Mucosa of descending colon (tissue), 3 donors: Measurements from ENCODE around the gene SPO11. TPM values are rescaled to one million over a fixed set of nuclear protein-coding genes. Genes with fewer than 3 reads are reported as not detected.

Source experiments
- ATAC-seq: fragments of 200-7000 bp; cut with Tn5 transposase; one replicate; pipeline ENCODE4 v1.9.1; 2020; ENCODE audit warnings: mild to moderate bottlenecking, moderate library complexity
- DNase-seq, 3 donors: peaks; one replicate each; pipeline ENCODE4 v3.0.0-alpha.2; 2020
- H3K36me3 ChIP-seq: fragments of 200-600 bp; one replicate; pipeline ENCODE4 v1.8.0; 2021; ENCODE audit warnings: low read depth, mild to moderate bottlenecking
- H3K4me1 ChIP-seq: fragments of 200-600 bp; one replicate; pipeline ENCODE4 v1.8.0; 2021; ENCODE audit warnings: low read depth, mild to moderate bottlenecking
- H3K4me3 ChIP-seq: fragments of 200-600 bp; one replicate; pipeline ENCODE4 v1.8.0; 2021; ENCODE audit warnings: mild to moderate bottlenecking
- H3K9me3 ChIP-seq: fragments of 200-600 bp; one replicate; pipeline ENCODE4 v1.8.0; 2021; ENCODE audit warnings: mild to moderate bottlenecking
- intact Hi-C, 2 donors: fragments of 100-400 bp; cut with DNase I in 1 of 2; cut with micrococcal nuclease in 1 of 2; formaldehyde crosslinking; loops; one replicate each; pipeline versions ENCODE4 v1.11.0 to v1.11.1; 2022; cut with DNase I, micrococcal nuclease
- total RNA-seq, 3 donors: library from RNA; stranded (reverse); fragmentation: NEBNext Ultra II Directional in 2 of 3; extraction: Animal tissue kit (Norgen Biotek cat#: 25700) in 2 of 3; gene quantifications; one replicate each; pipeline versions ENCODE4 v1.2.1 to v1.2.4, GENCODE V29; 2021 to 2023
- TF ChIP-seq, protein P1 (sequence below): fragments of 200-600 bp; IDR thresholded peaks from one replicate; pipeline ENCODE4 v1.8.0; 2022; ENCODE audit warnings: antibody characterized with exemption, mild to moderate bottlenecking
- donor health status: DM: no; HTN: no; CAD: no; lungs with moderate emphysema.
- donor health status: DM: no; HTN: no; CAD: no.
- donor health status: DM: no; HTN: yes; CAD: no.

The SPO11 gene
- total RNA-seq, 3 donors from 2014 or later: not detected

DNA sequence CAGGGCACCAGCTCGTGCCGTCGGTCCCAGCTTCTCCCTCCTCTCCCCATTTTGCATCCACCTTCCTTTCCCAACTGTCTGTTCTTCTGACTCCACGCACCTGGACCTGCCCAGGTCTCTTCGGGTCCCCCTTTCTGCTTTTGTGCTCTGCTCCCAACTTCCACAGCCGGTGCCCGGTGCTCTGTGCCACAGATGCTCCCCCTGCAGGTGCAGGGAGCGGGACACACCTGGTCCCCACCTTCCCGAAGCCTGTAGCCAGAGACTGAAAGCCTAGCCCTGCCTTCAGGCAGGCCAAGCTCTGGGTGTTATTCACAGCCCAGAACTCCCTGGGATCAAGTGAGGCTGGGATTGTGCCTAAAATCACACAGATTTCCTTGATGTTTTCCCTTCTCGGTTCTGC, 38.6 kb upstream of the SPO11 start:
- Histone ChIP-seq H3K4me3 (no peak overlapping the region), H3K4me1 (peaks cover 3% of the 10 kb centered on the region), H3K36me3 (no peaks in the 10 kb centered on the region), H3K9me3 (no peaks in the 10 kb centered on the region)
- DNase-seq: no peak
- TF ChIP-seq, protein P1, sequence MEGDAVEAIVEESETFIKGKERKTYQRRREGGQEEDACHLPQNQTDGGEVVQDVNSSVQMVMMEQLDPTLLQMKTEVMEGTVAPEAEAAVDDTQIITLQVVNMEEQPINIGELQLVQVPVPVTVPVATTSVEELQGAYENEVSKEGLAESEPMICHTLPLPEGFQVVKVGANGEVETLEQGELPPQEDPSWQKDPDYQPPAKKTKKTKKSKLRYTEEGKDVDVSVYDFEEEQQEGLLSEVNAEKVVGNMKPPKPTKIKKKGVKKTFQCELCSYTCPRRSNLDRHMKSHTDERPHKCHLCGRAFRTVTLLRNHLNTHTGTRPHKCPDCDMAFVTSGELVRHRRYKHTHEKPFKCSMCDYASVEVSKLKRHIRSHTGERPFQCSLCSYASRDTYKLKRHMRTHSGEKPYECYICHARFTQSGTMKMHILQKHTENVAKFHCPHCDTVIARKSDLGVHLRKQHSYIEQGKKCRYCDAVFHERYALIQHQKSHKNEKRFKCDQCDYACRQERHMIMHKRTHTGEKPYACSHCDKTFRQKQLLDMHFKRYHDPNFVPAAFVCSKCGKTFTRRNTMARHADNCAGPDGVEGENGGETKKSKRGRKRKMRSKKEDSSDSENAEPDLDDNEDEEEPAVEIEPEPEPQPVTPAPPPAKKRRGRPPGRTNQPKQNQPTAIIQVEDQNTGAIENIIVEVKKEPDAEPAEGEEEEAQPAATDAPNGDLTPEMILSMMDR: no peak
- intact Hi-C loops: no loop called here
- ATAC-seq: peak; percentile 18

GRCh38 chr20:57291694-57292093, 37.9 kb upstream of the SPO11 start:
- Histone ChIP-seq H3K36me3 (no peaks in the 10 kb centered on the region), H3K4me3 (no peak overlapping the region), H3K9me3 (no peaks in the 10 kb centered on the region), H3K4me1 (peaks cover 3% of the 10 kb centered on the region)
- DNase-seq (no peak), ATAC-seq (no peak)
- intact Hi-C loops: no loop called here
- TF ChIP-seq, protein P1: no peak

GRCh38 chr20:57292611-57293010, 37.0 kb upstream of the SPO11 start:
- intact Hi-C loops: no loop called here
- DNase-seq (no peak), ATAC-seq (no peak)
- Histone ChIP-seq H3K4me1 (peaks cover 3% of the 10 kb centered on the region), H3K4me3 (no peak overlapping the region), H3K36me3 (no peaks in the 10 kb centered on the region), H3K9me3 (no peaks in the 10 kb centered on the region)
- TF ChIP-seq, protein P1: no peak

DNA sequence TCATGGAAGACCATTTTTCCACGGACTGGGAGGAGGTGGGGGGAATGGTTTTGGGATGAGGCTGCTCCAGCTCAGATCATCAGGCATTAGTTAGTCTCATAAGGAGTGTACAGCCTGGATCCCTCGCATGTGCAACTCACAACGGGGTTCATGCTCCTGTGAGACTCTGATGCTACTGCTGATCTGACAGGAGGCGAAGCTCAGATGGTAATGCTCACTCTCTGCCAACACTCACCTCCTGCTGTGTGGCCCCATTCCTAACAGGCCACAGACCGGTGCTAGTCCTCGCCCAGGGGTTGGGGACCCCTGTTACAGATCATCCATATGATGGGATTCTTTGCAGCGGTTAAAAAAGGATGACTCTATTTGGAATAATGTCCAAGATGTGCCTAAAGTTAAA, 35.6 kb upstream of the SPO11 start:
- Histone ChIP-seq H3K4me1 (peaks cover under 1% of the 10 kb centered on the region), H3K4me3 (no peak overlapping the region), H3K36me3 (no peaks in the 10 kb centered on the region), H3K9me3 (no peaks in the 10 kb centered on the region)
- TF ChIP-seq, protein P1: no peak
- intact Hi-C loops: no loop called here
- DNase-seq: no peak
- no peak for ATAC-seq

GRCh38 chr20:57294550-57294949, 35.1 kb upstream of the SPO11 start:
- H3K9me3 ChIP-seq: no peaks in the 10 kb centered on the region
- intact Hi-C loops: no loop called here
- TF ChIP-seq, protein P1: no peak
- H3K36me3 ChIP-seq: no peaks in the 10 kb centered on the region
- H3K4me1 ChIP-seq: no peaks in the 10 kb centered on the region
- ATAC-seq (no peak), DNase-seq (no peak)
- no peak overlapping the region for H3K4me3 ChIP-seq

DNA sequence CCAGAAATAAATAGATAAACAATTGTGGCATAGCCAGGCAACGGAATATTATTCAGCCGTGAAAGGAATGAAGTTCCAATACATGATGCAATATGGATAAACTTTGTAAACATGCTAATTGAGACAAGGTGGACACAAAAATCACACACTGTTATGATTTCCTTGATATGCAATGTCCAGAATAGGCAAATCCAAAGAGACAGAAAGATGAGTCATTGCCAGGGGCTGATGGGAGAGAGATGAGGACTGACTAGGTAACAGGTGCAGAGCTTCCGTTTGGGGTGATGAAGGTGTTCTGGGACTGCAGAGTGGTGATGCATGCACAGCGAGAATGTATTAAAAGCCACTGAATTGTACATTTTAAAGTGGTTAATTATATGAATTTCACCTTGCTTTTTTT, 31.1 kb upstream of the SPO11 start:
- Histone ChIP-seq H3K4me3 (no peak overlapping the region), H3K36me3 (no peaks in the 10 kb centered on the region), H3K4me1 (no peaks in the 10 kb centered on the region), H3K9me3 (no peaks in the 10 kb centered on the region)
- ATAC-seq: no peak
- intact Hi-C loops: no loop called here
- DNase-seq: no peak
- TF ChIP-seq, protein P1: no peak
